ENCODE data around the gene HMCN1.

Gene HMCN1

DNA sequence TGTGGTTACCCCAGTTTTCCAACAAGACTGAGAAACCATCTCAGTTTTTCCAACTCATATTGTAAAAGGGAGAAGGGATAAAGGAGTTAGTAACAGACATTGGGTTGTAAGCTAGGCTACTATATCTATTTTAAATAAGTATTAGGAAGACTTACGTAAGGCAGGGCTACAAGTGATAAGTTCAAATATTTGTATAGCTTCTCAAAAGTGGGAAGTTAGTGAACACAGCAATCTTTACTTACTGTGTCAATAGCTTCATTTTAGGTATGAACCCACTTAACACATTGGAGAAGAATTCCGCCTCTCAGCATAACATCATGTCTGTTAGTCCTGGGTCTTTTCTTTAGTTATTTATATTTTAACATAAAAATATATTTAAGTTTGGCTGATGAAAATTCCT is 320.7 kb downstream of the HMCN1 start:
- TF ChIP-seq, protein P1, sequence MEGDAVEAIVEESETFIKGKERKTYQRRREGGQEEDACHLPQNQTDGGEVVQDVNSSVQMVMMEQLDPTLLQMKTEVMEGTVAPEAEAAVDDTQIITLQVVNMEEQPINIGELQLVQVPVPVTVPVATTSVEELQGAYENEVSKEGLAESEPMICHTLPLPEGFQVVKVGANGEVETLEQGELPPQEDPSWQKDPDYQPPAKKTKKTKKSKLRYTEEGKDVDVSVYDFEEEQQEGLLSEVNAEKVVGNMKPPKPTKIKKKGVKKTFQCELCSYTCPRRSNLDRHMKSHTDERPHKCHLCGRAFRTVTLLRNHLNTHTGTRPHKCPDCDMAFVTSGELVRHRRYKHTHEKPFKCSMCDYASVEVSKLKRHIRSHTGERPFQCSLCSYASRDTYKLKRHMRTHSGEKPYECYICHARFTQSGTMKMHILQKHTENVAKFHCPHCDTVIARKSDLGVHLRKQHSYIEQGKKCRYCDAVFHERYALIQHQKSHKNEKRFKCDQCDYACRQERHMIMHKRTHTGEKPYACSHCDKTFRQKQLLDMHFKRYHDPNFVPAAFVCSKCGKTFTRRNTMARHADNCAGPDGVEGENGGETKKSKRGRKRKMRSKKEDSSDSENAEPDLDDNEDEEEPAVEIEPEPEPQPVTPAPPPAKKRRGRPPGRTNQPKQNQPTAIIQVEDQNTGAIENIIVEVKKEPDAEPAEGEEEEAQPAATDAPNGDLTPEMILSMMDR (conservative IDR thresholded peaks at IDR 0.05), result no peak
- TF ChIP-seq ZFX (IDR thresholded peaks at IDR 0.05), result no peak
- no peak overlapping the region for H3K27ac ChIP-seq

GRCh38 chr1:186055846-186056245 is 321.7 kb downstream of the HMCN1 start:
- H3K27ac ChIP-seq, result no peak overlapping the region
- TF ChIP-seq ZFX (IDR thresholded peaks at IDR 0.05), result no peak
- TF ChIP-seq, protein P1 (conservative IDR thresholded peaks at IDR 0.05), result no peak

DNA sequence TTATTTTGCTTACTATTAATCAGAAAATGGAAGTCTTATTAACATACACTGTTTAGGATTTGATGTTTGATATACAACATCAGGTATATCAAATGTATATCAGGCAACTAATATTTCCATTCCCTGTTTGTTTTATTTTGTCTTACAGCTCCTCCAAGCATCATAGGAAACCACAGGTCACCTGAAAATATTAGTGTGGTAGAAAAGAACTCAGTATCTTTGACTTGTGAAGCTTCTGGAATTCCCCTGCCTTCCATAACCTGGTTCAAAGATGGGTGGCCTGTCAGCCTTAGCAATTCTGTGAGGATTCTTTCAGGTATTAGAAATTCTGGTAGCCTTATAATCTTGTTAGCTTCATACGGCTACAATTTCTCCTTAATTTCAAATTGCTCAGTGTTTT is 322.9 kb downstream of the HMCN1 start:
- H3K27ac ChIP-seq, result no peak overlapping the region
- TF ChIP-seq, protein P1 (conservative IDR thresholded peaks at IDR 0.05), result no peak
- no peak for TF ChIP-seq ZFX (IDR thresholded peaks at IDR 0.05)

DNA sequence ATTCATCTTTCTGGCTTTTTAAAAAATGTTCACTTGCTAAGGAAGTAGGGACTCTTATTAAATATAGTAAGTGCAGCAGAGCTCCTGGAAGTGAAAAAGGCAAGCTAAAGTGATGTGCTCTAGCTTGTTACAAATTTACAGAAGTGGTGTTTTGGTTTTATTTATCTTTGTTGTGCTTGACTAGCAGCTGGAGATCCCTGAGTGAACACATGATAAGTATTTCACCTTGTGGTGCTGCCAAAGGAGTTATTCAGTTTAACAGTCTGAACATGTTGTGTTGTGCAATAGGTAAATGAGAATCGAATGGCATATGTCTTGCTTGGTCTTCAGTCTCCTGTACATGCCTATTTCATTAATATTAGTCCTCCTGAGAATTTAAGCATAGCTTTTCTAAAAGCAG is 325.1 kb downstream of the HMCN1 start:
- TF ChIP-seq, protein P1 (conservative IDR thresholded peaks at IDR 0.05), result no peak
- TF ChIP-seq ZFX (IDR thresholded peaks at IDR 0.05), result no peak
- no peak overlapping the region for H3K27ac ChIP-seq

GRCh38 chr1:186059752-186060151 is 325.6 kb downstream of the HMCN1 start:
- TF ChIP-seq ZFX (IDR thresholded peaks at IDR 0.05), result no peak
- TF ChIP-seq, protein P1 (conservative IDR thresholded peaks at IDR 0.05), result no peak
- H3K27ac ChIP-seq, result no peak overlapping the region

DNA sequence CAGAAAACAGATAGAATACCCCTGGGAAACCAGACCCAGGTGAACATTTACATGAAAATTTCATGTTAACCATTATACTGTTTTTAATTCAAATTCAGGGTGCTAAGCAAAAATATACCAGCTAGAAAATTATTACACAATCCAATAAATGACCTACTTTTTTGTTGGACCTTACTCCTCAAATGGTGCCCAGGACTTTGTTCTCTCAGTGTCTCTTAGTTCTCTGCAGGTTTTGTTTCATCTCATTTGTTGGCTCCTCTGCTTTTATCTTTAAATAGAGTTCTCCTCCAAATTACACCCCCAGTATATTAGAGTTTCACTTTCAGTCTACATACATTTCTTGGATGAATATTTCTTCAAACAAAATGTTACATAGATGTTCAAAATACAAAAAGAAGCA is 326.0 kb downstream of the HMCN1 start:
- TF ChIP-seq, protein P1 (conservative IDR thresholded peaks at IDR 0.05), result no peak
- no peak for TF ChIP-seq ZFX (IDR thresholded peaks at IDR 0.05)

DNA sequence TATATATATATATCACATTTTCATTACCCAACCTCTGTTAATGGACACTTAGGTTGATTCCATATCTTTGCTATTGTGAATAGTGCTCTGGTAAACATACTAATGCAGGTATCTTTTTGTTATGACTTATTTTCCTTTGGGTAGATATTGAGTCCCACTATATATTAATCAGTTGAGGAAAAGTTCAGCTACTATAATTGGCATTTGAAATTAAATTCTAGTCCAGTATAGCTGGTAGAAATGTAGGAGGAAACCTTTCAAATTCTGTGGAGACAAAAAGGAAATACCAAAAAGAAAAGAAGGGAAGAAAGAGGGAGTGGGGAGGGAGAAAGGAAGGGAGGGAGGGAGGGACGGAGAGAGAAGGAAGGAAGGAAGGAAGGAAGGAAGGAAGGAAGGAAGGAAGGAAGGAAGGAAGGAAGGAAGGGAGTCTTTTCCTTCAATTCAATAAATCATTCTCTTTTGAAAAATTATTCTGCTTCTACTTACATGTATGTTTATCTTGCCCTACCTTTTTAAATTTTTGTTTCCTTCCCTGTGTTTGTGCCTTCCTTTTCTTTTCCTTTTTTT is 329.0 kb downstream of the HMCN1 start:
- H3K27ac ChIP-seq, result no peak overlapping the region
- no peak for TF ChIP-seq ZFX (IDR thresholded peaks at IDR 0.05)
- TF ChIP-seq, protein P1 (conservative IDR thresholded peaks at IDR 0.05), result no peak

More for the DNA sequence above, 326.0 kb downstream of the HMCN1 start:
- H3K27ac ChIP-seq, result no peak overlapping the region

All from C4-2B (cell line).